A673 (cell line): ENCODE results near the gene PGC. TPM values are rescaled to one million over a fixed set of nuclear protein-coding genes. Genes with fewer than 3 reads are reported as not detected.

Experiments
- BruUV-seq: library from RNA; stranded (reverse); fragments of 400-500 nt; replicated peaks from 2 replicates; lab custom pipeline; 2021; lab: Mats Ljungman, UMichigan
- CTCF ChIA-PET: fragments of 300-600 bp; sonication (Branson Sonifier 250); formaldehyde crosslinking; loops from one replicate; lab custom pipeline; 2022; ENCODE audit warnings: antibody characterized with exemption; lab: Charles Lee
- POLR2A ChIA-PET: fragments of 300-600 bp; sonication (Branson Sonifier 250); formaldehyde crosslinking; loops from one replicate; lab custom pipeline; 2022; ENCODE audit warnings: antibody characterized with exemption; ENCODE audit not compliant: low non-redundant PET; lab: Charles Lee
- DNase-seq: peaks from one replicate; pipeline ENCODE4 v3.0.0-alpha.2; 2015; ENCODE audit warnings: low spot score
- H3K27ac ChIP-seq: fragments of 200-600 bp; sonication (generic); 2 replicates; pipeline ENCODE4 v1.5.1; 2016; ENCODE audit warnings: mixed run types, low read depth, mild to moderate bottlenecking, mixed read lengths, antibody characterized with exemption, low read length; ENCODE audit not compliant: poor library complexity, severe bottlenecking
- H3K27me3 ChIP-seq: fragments of 200-600 bp; sonication (generic); replicated peaks from 2 replicates; pipeline ENCODE4 v1.6.1; 2017; ENCODE audit warnings: mixed run types, low read depth, mild to moderate bottlenecking, mixed read lengths, antibody characterized with exemption, low read length; ENCODE audit not compliant: insufficient read depth, poor library complexity
- H3K36me3 ChIP-seq: fragments of 200-600 bp; sonication (generic); 2 replicates; pipeline ENCODE4 v1.6.1; 2016; ENCODE audit warnings: mixed run types, mild to moderate bottlenecking, mixed read lengths, antibody characterized with exemption, low read length; ENCODE audit not compliant: insufficient read depth, poor library complexity, severe bottlenecking
- H3K4me1 ChIP-seq: fragments of 200-600 bp; sonication (generic); 2 replicates; pipeline ENCODE4 v1.6.1; 2017; ENCODE audit warnings: mixed run types, mild to moderate bottlenecking, mixed read lengths, antibody characterized with exemption, low read length; ENCODE audit not compliant: insufficient read depth, poor library complexity, severe bottlenecking
- H3K4me3 ChIP-seq: fragments of 200-600 bp; sonication (generic); 2 replicates; pipeline ENCODE4 v1.5.1; 2016; ENCODE audit warnings: low read depth, mixed run types, mild to moderate bottlenecking, mixed read lengths, low read length; ENCODE audit not compliant: poor library complexity, severe bottlenecking
- H3K9me3 ChIP-seq: fragments of 200-600 bp; sonication (generic); 2 replicates; pipeline ENCODE4 v1.6.1; 2016; ENCODE audit warnings: mixed run types, low read depth, mild to moderate bottlenecking, mixed read lengths, antibody characterized with exemption, low read length; ENCODE audit not compliant: poor library complexity, severe bottlenecking
- EZH2 ChIP-seq: fragments of 200-600 bp; sonication (generic); IDR thresholded peaks from 2 replicates; pipeline ENCODE4 v1.6.1; 2017; ENCODE audit warnings: borderline replicate concordance, low read depth, mild to moderate bottlenecking, mixed read lengths, antibody characterized with exemption, low read length; ENCODE audit not compliant: poor library complexity, severe bottlenecking
- intact Hi-C: fragments of 100-400 bp; cut with micrococcal nuclease; formaldehyde crosslinking; loops from one replicate; pipeline ENCODE4 v1.10.0; 2022; ENCODE audit not compliant: unreplicated experiment
- total RNA-seq: library from RNA; stranded (reverse); gene quantifications from 2 replicates; pipeline ENCODE4 v1.2.3, GENCODE V29; 2021
- TF ChIP-seq, protein P1 (sequence below): fragments of 300-800, 200-600 bp; sonication (generic); conservative IDR thresholded peaks from 2 replicates; pipeline ENCODE4 v1.5.1; 2017; ENCODE audit warnings: low read depth, mild to moderate bottlenecking, antibody characterized with exemption, low read length, moderate library complexity, mixed read lengths

The PGC gene
- total RNA-seq, 1 experiment from 2014 or later, result not detected

DNA sequence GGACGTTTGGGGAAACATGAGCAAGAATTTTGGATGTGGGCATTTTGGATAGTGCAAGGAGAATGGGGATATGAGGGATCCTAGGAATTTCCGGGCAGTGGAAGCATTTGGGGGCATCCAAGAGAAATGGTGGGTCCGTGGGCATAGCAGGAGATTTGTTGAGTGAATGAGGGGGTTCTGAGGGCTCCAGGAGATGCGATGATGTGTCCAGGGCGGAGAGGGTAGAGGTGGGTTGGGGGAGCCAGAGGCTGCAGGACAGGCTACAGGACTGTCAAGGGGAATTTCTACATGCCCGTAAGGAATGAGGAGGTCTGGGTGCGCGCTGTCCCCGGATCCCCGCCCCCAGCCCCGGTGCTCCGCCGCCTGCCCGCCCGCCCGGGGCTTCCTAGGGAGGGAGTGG lies 32.1 kb upstream of the PGC start:
- Histone ChIP-seq H3K4me3 (peak overlapping the region; percentile 81), H3K9me3 (no peaks in the 10 kb centered on the region), H3K27ac (peak overlapping the region; percentile 45), H3K4me1 (peaks cover 17% of the 10 kb centered on the region), H3K27me3 (no peaks in the 10 kb centered on the region), H3K36me3 (peaks cover 14% of the 10 kb centered on the region)
- ChIA-PET CTCF (interaction anchor here (0.6 to 0.7 kb wide), 2 partner anchors 70 to 265 kb away, joined by 3 to 4 read pairs; no protein-coding TSS in a partner anchor), POLR2A (interaction anchor here (0.6 kb wide), 1 partner anchor 1150 kb away, joined by 3 read pairs; no protein-coding TSS in a partner anchor)
- intact Hi-C loops, result loop anchor here (10.0 kb wide), 2 partner anchors 75 to 175 kb away; no protein-coding TSS in a partner anchor
- no peak for DNase-seq
- no peak for TF ChIP-seq EZH2
- TF ChIP-seq, protein P1, sequence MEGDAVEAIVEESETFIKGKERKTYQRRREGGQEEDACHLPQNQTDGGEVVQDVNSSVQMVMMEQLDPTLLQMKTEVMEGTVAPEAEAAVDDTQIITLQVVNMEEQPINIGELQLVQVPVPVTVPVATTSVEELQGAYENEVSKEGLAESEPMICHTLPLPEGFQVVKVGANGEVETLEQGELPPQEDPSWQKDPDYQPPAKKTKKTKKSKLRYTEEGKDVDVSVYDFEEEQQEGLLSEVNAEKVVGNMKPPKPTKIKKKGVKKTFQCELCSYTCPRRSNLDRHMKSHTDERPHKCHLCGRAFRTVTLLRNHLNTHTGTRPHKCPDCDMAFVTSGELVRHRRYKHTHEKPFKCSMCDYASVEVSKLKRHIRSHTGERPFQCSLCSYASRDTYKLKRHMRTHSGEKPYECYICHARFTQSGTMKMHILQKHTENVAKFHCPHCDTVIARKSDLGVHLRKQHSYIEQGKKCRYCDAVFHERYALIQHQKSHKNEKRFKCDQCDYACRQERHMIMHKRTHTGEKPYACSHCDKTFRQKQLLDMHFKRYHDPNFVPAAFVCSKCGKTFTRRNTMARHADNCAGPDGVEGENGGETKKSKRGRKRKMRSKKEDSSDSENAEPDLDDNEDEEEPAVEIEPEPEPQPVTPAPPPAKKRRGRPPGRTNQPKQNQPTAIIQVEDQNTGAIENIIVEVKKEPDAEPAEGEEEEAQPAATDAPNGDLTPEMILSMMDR, result no peak
- no TSS peak for BruUV-seq

DNA sequence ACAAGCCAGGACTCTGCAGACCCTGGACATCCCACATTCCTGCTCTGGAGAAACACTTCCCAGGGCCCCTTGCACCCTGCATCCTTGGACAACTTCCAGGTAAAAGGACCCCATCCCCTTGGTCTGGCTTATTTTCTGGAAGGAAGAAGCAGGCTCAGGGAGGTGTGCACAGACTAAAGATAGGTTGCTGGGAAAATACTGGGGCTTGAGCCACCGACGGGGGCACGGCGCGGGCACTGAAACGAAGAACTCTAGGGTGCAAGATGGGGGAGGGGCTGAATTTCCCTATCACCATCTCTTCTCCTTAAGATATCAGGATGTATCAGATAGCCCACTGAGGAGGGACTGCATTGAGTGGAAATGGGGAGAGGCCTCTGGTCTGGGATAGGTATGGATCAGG lies 31.7 kb upstream of the PGC start:
- no TSS peak for BruUV-seq
- H3K36me3 ChIP-seq, result peaks cover 14% of the 10 kb centered on the region
- peak overlapping the region; percentile 81 for H3K4me3 ChIP-seq
- CTCF ChIA-PET, result interaction anchor here (0.7 kb wide), 1 partner anchor 44 kb away, joined by 3 read pairs; no protein-coding TSS in a partner anchor
- no peaks in the 10 kb centered on the region for H3K27me3 ChIP-seq
- intact Hi-C loops, result loop anchor here (10.0 kb wide), 2 partner anchors 74 to 174 kb away; no protein-coding TSS in a partner anchor
- no peaks in the 10 kb centered on the region for H3K9me3 ChIP-seq
- POLR2A ChIA-PET, result no interaction called here
- peaks cover 17% of the 10 kb centered on the region for H3K4me1 ChIP-seq
- no peak for DNase-seq
- no peak overlapping the region for H3K27ac ChIP-seq
- no peak for TF ChIP-seq EZH2
- TF ChIP-seq, protein P1, result no peak

- POLR2A ChIA-PET, result no interaction called here
- H3K27ac ChIP-seq, result no peak overlapping the region
- no peak for DNase-seq
- H3K9me3 ChIP-seq, result no peaks in the 10 kb centered on the region
- H3K27me3 ChIP-seq, result no peaks in the 10 kb centered on the region
- no TSS peak for BruUV-seq
- H3K36me3 ChIP-seq, result peaks cover 14% of the 10 kb centered on the region
- H3K4me1 ChIP-seq, result peaks cover 17% of the 10 kb centered on the region
- intact Hi-C loops, result loop anchor here (10.0 kb wide), 2 partner anchors 73 to 173 kb away; no protein-coding TSS in a partner anchor
- no peak for TF ChIP-seq EZH2
- TF ChIP-seq, protein P1, result no peak
- CTCF ChIA-PET, result no interaction called here
- no peak overlapping the region for H3K4me3 ChIP-seq
Observed at GRCh38 chr6:41777551-41778285, 30.5 kb upstream of the PGC start.
